Ovary (tissue), 9 donors: ENCODE results near the gene KCMF1. TPM values are rescaled to one million over a fixed set of nuclear protein-coding genes. Genes with fewer than 3 reads are reported as not detected.

Experiments
- DNase-seq, 5 donors: peaks; one replicate each; pipeline ENCODE4 v3.0.0-alpha.2; 2019 to 2020
- H3K27ac ChIP-seq, 2 donors: fragments of 200-600 bp; one replicate each; pipeline versions ENCODE4 v1.5.1 to v1.8.0; 2019 to 2022
- H3K27me3 ChIP-seq: fragments of 200-600 bp; one replicate; pipeline ENCODE4 v1.8.0; 2022
- H3K36me3 ChIP-seq: fragments of 200-600 bp; sonication (generic); one replicate; pipeline ENCODE4 v1.5.1; 2019
- H3K4me1 ChIP-seq: one replicate; pipeline ENCODE4 v1.8.1; 2013; ENCODE audit warnings: mild to moderate bottlenecking, moderate library complexity; ENCODE audit not compliant: insufficient read depth
- H3K4me3 ChIP-seq: fragments of 200-600 bp; sonication (generic); one replicate; pipeline ENCODE4 v1.5.1; 2017
- H3K9me3 ChIP-seq, 2 donors: fragments of 200-600 bp in 1 of 2; sonication (generic) in 1 of 2; one replicate each; pipeline versions ENCODE4 v1.5.1 to v1.8.1; 2013 to 2019; ENCODE audit warnings: mild to moderate bottlenecking in 1 of 2, moderate library complexity in 1 of 2
- EP300 ChIP-seq: sonication (generic); formaldehyde crosslinking; IDR thresholded peaks from one replicate; pipeline ENCODE4 v1.6.1; 2017; ENCODE audit warnings: antibody characterized with exemption
- POLR2A ChIP-seq: fragments of 450-650 bp; IDR thresholded peaks from one replicate; pipeline ENCODE4 v1.6.1; 2017; ENCODE audit warnings: antibody characterized with exemption, mild to moderate bottlenecking, moderate library complexity
- WGBS, 3 donors: extraction: QIAGEN DNeasy Blood & Tissue Kit in 1 of 3; methylation state at CpG; one replicate each; pipeline versions ENCODE4 v1.1.5 to v1.1.7; 2013 to 2017; 5-methylcytosine and 5-hydroxymethylcytosine counted together
- intact Hi-C, 4 donors: fragments of 100-400 bp; cut with DNase I; formaldehyde crosslinking; loops; one replicate each; pipeline versions ENCODE4 v1.11.0 to v1.15.1; 2022 to 2023
- polyA plus RNA-seq, 2 donors: library from polyadenylated mRNA; stranded (reverse); fragments of 200-250 nt in 1 of 2; fragments of 350-450 nt in 1 of 2; fragmentation: Illumina TruSeq in 1 of 2; extraction: RNeasy Lipid Tissue Mini Kit (QIAGEN cat#74804) in 1 of 2; gene quantifications; one replicate each; pipeline ENCODE4 v1.2.3, GENCODE V29; 2013 to 2014
- total RNA-seq, 7 donors: library from RNA; depleted of rRNA in 2 of 7; stranded (reverse); fragments of >200 nt in 2 of 7; fragmentation: NEBNext Ultra II Directional in 3 of 7; extraction: Animal tissue kit (Norgen Biotek cat#: 25700) in 3 of 7; gene quantifications; one replicate each; pipeline versions ENCODE4 v1.1.0 to v1.2.4, GENCODE V29; 2016 to 2023
- TF ChIP-seq, protein P1 (sequence below), 3 donors: fragments of 450-650 bp in 2 of 3; fragments of 200-600 bp in 1 of 3; IDR thresholded peaks; one replicate each; pipeline versions ENCODE4 v1.5.1 to v1.8.0; 2016 to 2022; ENCODE audit warnings: antibody characterized with exemption in 3 of 3, mild to moderate bottlenecking in 1 of 3
- donor health status: DM: no; HTN: no; CAD: no; lungs with moderate emphysema.
- donor health status: DM: no; HTN: no; CAD: no.
- donor health status: Bipolar disorder and iron deficiency.
- donor health status: DM: yes; HTN: yes; CAD: no.
- donor health status: DM: no; HTN: no; CAD: no.
- donor health status: DM: yes; HTN: yes; CAD: no.

The KCMF1 gene
- total and polyA plus RNA-seq, 9 donors = 21.9 to 58.7 (median 53.3) TPM

DNA sequence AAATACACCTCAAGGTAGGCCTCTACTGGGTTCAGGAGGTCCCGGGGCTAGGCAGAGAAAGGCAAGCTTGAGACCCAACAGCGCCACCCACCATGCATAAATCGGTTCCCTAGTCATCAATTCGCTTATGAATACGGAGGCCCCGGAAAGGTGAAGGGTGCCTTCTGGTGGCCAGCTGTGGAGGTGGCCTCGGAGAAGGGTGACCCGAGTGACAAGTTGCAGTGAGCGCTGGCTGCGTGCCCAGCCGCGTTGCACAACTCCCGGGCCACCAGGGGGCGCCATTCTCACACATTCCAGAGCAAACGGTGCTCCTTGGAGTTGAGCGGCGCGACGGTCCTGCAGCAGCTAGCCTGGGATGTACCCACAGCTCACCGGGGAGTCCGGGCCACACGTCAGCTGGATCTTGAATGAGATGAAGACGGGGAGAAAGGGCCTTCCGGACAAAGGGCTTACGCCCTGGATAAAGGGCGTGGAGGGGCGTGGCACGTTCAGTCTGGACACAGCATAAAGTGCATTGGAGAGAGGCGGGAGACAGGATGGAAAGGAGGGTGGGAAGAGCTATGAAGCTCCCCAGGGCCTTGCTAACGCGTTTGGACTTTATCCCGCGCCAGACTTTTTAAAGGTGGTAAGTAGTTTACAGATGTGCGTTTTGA, 45.1 kb upstream of the KCMF1 start:
- intact Hi-C loops = loop anchor here in 3 of 4 donors (5.0 to 10.0 kb wide), 4 partner anchors 44 to 431 kb away; partner anchors contain the start of genes DNAH6 (in 1 of the 3) and TRABD2A (in 1 of the 3)
- WGBS, 3 donors = 6 to 8% (median 7%) methylated on average over 34 of the region's 34 CpGs
- no peaks in the 10 kb centered on the region for H3K9me3 ChIP-seq
- TF ChIP-seq, protein P1, sequence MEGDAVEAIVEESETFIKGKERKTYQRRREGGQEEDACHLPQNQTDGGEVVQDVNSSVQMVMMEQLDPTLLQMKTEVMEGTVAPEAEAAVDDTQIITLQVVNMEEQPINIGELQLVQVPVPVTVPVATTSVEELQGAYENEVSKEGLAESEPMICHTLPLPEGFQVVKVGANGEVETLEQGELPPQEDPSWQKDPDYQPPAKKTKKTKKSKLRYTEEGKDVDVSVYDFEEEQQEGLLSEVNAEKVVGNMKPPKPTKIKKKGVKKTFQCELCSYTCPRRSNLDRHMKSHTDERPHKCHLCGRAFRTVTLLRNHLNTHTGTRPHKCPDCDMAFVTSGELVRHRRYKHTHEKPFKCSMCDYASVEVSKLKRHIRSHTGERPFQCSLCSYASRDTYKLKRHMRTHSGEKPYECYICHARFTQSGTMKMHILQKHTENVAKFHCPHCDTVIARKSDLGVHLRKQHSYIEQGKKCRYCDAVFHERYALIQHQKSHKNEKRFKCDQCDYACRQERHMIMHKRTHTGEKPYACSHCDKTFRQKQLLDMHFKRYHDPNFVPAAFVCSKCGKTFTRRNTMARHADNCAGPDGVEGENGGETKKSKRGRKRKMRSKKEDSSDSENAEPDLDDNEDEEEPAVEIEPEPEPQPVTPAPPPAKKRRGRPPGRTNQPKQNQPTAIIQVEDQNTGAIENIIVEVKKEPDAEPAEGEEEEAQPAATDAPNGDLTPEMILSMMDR (IDR thresholded peaks at IDR 0.05) = peak; percentile 91 to 93 (median 92)
- TF ChIP-seq POLR2A (no peak), EP300 (no peak)
- H3K4me1 ChIP-seq = peaks cover 9% of the 10 kb centered on the region
- peak overlapping the region; percentile 28 for H3K4me3 ChIP-seq
- no peaks in the 10 kb centered on the region for H3K27me3 ChIP-seq
- H3K27ac ChIP-seq = no peak overlapping the region
- no peaks in the 10 kb centered on the region for H3K36me3 ChIP-seq
- DNase-seq = peak; percentile 89 to 94 (median 92)

GRCh38 chr2:84927275-84927627, 43.7 kb upstream of the KCMF1 start:
- TF ChIP-seq, protein P1 (IDR thresholded peaks at IDR 0.05) = no peak
- TF ChIP-seq EP300 = no peak
- TF ChIP-seq POLR2A = no peak
- no peaks in the 10 kb centered on the region for H3K9me3 ChIP-seq
- 37 to 49% (median 39%) methylated on average over 3 of the region's 3 CpGs for WGBS, 3 donors
- no peak for DNase-seq
- H3K4me3 ChIP-seq = no peak overlapping the region
- no peaks in the 10 kb centered on the region for H3K27me3 ChIP-seq
- peaks cover 9% of the 10 kb centered on the region for H3K4me1 ChIP-seq
- H3K36me3 ChIP-seq = no peaks in the 10 kb centered on the region
- intact Hi-C loops = loop anchor here in 3 of 4 donors (5.0 to 10.0 kb wide), 4 partner anchors 45 to 432 kb away; partner anchors contain the start of genes DNAH6 (in 1 of the 3) and TRABD2A (in 1 of the 3)
- no peak overlapping the region for H3K27ac ChIP-seq

GRCh38 chr2:84931384-84931821, 39.6 kb upstream of the KCMF1 start:
- DNase-seq = no peak
- Histone ChIP-seq H3K27ac (no peak overlapping the region), H3K27me3 (no peaks in the 10 kb centered on the region), H3K4me3 (no peak overlapping the region), H3K9me3 (no peaks in the 10 kb centered on the region), H3K36me3 (no peaks in the 10 kb centered on the region), H3K4me1 (no peaks in the 10 kb centered on the region)
- intact Hi-C loops = no loop called here
- TF ChIP-seq POLR2A (no peak), EP300 (no peak)
- TF ChIP-seq, protein P1 (IDR thresholded peaks at IDR 0.05) = no peak
- 54 to 72% (median 55%) methylated on average over 1 of the region's 1 CpG for WGBS, 3 donors

GRCh38 chr2:84938194-84938879, 32.6 kb upstream of the KCMF1 start:
- WGBS, 3 donors = 87 to 92% (median 88%) methylated on average over 5 of the region's 5 CpGs
- Histone ChIP-seq H3K4me3 (no peak overlapping the region), H3K27me3 (no peaks in the 10 kb centered on the region), H3K9me3 (no peaks in the 10 kb centered on the region), H3K36me3 (no peaks in the 10 kb centered on the region), H3K4me1 (peaks cover 2% of the 10 kb centered on the region), H3K27ac (no peak overlapping the region)
- DNase-seq = no peak
- TF ChIP-seq, protein P1 (IDR thresholded peaks at IDR 0.05) = no peak
- no peak for TF ChIP-seq POLR2A
- no peak for TF ChIP-seq EP300
- intact Hi-C loops = no loop called here
